ENCODE results near the gene CASP2.
"Not testable (repeated sequence)": the region's sequence is repeated elsewhere in the genome, so short reads cannot be mapped to it uniquely, and the experiment has no call there.

CASP2 gene

DNA sequence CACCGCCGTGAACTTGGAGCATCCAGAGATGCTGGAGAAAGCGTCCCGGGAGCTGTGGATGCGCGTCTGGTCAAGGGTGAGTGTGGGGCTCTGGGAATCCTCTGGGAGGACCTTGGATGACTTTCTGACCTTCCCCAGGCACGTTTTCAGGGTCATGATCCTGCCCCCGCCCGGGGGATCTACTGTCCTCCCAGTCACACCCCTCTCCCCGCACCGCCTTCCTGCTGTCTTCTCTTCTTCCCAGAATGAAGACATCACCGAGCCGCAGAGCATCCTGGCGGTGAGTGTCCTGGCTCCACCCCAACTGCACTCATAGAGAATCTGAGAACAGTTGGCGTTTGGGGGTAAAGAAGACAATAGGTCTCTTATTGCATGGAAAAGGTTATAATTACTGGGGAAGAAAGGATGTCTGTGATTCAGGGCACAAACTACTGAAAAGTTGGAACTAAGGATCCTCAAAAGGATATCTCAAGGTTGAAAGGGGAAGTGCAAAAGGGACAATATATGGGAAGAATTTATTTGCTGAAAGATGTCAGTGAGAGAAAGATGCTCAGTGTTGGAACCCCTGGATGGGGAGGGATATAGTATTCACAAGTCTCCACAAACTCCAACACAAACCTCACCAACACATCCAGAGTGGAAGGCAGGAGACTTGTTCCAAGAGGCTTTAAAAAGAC is 23.0 kb upstream of the CASP2 start:
- DNase-seq: no peak

DNA sequence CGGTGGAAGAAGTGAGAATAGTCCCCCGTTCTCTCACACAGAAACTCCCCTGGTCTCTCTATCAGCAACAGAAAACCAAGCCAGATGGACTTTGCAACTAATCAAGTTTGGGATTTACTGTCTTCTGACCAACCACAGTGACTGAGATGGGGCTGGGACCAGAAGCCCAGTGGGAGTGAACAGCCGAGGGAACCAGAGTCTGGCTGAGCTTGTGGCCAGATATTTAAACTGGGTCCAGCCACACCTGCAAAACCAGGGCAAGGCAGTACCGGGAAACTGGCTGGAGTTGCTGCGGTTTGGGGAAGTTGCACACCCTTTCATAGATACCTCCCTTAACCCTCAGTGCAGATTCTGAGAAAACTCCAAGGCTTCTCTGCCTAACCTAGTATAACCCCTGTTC is 18.9 kb upstream of the CASP2 start:
- DNase-seq: no peak

DNA sequence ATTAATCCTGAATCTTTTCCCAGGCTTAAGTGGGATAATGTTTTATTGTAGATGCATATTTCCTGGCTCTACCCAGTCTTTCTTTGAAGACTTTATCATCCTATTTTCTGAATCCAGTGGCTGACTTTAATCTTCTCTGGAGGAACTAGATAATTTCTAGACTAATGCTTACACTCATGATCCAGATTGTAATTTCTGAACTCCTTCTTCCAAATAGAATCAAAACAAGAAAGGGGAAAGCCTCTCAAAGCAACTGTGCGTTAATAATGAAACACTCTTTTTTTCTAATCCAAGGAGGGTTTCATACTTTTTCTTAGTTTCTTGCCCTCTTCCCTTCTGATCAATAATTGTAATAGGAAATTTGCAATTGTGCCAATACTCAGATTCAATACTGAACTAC is 16.9 kb upstream of the CASP2 start:
- no peak for DNase-seq

DNA sequence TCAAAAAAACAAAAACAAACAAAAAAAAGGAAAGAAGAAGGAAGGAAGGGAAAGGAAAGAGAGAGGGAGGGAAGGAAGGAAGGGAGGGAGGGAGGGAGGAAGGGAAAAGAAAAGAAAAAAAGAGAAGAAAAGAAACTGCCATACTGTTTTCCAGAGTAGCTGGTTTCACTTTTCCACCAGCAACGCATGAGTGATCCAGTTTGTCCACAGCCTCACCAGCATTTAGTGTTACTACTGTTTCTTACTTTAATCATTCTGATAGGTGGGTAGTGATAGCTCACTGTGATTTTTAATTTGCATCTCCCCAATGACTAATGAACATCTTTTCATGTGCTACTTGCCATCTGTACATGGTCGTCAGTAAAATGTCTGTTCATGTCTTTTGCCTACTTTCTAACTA is 15.3 kb upstream of the CASP2 start:
- DNase-seq: no peak

DNA sequence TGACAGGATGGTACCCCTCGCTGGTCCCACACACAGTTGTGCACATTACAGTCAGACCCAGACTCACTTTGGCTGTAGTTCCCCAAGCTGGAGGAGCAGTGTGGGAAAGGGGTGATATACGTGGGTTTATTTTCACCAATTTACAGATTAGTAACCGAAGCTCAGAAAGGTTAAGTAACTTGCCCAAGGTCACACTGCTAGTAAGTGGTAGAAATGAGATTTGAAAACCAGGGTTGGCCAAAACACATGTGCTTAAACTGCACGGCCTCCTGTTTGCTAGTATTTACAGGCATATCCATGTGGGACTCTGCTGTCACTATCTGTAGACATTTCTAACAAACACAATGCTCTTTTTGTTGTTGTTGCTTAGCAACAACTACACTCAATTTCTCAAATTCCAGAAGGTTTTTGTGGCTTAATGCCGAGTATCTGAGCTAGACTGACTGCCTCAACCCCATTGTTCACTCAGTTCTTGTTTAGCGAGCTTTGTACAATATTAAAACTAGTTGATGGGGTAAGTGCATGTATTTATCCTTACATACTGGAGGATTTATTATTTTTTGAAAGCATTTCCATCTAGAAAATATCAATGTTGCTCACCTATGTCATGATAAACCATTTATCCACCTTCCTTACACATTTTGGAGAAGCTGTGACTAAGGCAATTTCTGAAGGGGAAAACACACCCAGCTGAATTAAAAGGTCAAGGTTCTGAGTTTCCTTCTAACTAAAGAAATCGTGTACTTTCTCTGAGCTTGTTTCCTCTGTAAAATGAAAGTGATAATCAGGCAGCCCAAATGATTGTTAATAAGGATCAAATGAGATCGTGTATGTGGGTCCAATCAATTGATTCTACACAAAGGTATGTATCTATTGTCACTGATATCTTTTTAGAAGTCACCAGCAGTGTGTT is 8.7 kb upstream of the CASP2 start:
- no peak for DNase-seq

DNA sequence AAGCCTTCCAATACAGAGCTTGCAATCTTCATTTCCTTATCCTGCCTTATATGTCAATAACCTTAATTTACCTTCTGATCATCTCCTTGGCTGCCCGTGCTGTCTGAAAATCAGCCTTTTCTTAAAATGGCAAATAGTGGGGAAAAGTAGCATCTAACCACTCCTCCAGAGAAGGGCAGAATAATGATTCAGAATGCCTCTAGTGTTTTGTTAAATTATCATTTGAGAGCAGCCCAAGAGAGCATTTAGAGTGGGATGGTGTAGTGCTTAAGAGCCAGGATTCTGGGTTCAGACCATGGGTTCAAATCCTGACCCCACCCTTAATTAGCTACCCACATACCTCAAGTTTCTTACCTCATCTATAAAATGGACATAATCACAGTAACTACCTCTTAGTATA is 8.0 kb upstream of the CASP2 start:
- no peak for DNase-seq

DNA sequence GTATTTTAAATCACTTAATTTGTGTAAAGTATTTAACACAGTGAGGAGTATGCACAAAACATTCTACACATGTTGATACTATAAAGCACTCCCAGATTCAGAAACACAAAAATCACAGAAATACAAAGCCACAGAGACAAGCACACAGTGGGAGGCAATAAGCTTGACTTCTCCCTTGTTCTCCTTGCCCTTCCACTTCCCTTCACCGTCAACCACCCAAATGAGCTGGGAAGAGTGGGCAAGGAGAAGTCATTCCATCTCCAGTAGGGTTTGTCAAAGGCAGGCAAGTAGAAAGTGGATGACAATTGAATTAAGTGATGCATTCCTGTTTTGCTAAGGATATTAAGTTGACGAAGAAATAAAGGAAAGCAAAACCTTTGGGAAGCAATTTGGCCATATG is 7.6 kb upstream of the CASP2 start:
- DNase-seq: no peak

DNA sequence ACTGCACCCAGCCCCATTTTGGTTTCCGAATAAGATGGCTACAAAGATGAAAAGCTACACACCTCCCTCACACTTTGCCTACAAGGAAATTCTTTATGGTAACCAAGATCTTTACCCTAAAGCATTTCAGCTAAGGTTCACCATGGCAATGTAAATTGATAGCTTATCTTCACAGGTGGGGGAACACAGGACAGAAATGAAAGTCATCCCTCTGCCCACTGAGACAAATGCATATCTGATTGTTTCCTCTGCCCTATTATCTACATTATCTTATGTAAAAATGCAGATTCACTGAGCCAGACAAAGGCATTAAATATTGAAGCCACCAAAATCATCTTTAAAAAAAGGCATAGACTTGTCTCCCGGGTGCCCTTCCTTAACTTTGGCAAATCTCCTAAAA is 6.6 kb upstream of the CASP2 start:
- DNase-seq: no peak

DNA sequence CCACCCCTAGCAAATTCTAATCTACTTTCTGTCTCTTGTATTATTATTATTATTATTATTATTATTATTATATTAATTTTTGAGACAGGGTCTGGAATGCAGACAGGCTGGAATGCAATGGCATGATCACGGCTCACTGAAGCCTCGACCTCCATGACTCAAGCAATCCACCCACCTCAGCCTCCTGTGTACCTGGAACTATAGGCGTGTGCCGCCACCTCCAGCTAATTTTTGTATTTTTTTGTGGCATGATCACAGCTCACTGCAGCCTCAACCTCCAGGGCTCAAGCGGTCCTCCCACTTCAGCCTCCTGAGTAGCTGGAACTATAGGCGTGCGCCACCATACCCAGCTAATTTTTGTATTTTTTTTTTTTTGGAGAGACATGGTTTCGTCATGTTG is 6.0 kb upstream of the CASP2 start:
- no peak for DNase-seq

DNA sequence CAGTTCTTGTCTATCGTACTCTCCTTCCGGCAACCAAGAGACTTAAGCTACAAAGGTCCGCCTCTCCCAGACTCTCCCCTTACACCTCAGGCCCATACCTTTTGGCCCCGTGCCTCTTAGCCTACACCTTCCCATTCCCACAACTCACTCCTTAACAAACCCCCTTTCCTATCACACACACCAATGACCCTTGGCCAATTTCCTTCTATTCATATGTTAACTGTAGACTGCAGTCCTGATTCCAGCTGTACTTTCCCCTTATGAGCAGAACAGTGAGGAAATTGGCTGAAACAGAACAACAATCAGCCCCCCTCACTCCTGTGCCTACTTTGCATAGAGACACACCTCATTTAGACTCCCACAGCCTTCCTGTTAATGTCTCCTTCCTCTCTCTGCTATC is 4.8 kb upstream of the CASP2 start:
- no peak for DNase-seq

DNA sequence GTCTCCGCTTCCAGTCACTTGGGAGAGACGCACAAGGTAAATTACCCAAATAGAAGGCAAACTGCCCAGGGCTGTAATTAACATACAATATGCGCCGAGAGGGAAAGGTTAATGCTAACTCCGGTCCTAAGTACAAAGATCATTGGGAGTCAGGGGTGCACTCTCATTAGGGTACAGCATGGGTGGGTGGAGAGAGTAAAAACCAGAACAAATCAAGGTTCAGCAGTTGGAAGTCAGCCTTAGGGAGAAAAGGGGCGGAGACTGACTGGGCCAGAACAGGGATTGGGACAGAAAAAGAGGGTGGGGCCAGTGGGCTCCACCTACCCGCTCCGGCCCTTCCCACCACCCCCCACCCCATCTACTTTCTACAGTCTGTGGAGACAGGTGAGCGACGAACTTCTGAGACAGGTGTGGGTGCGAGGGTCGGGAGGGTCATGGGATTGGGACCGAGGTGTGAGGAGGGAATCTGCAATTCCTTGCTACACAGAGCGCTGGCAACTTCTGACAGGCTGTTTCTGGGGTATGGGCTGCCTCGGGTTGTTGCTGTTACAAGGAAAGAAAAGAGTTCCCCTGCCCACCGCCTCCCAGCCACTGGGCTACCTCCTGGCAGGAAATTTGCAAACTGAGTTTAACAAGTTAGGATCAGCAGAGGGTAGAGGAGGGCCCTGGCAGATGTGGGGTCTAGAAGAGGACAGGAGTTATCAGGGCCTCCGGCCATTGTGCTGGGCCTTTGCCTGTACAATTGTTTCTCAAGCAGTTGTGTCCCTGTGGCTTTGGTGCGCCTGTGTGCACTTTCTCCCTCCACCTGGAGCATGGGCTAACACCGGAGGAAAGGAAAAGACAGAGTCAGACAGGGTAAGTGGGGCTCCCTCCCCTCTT is 3.3 kb upstream of the CASP2 start, which contains the start of gene TMEM139:
Gene TMEM139, plus strand, starts transcription at position 368 of the 879 bp plus-strand sequence. CDS start 1,000 bp downstream, outside the sequence.
- DNase-seq: no peak

DNA sequence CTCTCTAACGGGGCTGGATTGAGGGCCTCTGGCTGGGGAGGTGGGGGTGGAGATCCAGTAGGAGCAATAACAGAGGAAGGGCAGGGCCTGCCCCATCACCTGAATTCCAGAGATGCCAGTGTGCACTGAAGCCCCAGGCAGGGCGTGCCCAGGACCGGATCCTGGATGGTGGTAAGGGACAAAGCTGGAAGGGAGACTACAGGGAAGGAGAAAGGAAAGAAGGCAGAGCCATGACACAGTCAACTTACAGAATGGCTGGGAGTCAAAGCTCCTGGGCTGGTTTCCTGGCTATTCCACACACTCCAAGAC is 2.7 kb upstream of the CASP2 start:
- DNase-seq: no peak

DNA sequence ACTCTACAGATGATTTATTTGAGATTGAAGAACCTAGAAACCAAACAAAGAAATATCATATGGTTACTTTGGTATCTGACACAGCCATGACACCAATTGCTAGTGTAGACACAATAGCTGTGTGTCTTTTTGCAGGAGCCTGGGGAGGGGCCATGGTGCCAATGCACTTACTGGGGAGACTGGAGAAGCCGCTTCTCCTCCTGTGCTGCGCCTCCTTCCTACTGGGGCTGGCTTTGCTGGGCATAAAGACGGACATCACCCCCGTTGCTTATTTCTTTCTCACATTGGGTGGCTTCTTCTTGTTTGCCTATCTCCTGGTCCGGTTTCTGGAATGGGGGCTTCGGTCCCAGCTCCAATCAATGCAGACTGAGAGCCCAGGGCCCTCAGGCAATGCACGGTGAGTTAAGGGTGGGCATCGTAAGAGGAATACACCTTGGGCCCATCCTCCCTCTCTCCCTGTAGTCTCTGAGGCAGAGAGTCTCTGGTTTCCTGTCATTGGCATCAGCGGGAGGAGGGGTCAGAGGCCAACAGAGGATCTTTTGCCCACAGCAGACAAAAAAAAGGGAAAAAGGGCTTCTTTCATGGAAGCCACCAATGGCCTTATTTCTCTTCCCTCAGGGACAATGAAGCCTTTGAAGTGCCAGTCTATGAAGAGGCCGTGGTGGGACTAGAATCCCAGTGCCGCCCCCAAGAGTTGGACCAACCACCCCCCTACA is 2.2 kb upstream of the CASP2 start:
- DNase-seq: no peak

DNA sequence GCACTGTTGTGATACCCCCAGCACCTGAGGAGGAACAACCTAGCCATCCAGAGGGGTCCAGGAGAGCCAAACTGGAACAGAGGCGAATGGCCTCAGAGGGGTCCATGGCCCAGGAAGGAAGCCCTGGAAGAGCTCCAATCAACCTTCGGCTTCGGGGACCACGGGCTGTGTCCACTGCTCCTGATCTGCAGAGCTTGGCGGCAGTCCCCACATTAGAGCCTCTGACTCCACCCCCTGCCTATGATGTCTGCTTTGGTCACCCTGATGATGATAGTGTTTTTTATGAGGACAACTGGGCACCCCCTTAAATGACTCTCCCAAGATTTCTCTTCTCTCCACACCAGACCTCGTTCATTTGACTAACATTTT is 1.6 kb upstream of the CASP2 start:
- no peak for DNase-seq

DNA sequence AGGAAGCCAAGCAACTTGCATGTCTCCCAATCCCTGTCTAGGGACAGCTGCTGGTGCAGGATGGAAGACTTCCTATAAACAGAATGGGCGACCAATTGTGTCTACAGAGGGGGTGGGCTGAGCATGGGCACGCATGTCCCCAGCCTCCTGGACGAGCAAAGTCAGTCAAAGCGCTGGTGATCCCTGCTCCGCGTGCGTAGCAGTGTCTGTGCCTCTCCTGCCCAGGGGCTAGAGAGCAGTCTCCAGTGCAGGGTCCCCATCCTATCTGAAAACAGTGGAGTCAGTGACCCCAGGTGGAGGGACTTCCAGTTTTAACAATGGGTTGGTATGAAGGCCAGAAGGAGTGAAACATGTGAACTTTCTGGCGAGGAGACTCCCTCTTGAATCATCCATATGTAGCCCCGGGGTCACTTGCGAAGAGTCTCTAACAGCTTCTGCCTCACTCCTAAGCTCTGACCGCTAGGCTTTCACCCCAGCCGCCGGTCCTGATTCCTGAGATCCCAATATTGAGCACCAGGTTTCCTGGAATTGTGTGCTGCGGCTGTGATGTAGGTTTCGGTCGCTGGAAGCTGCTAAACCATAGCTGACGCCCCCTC is 714 bp upstream of the CASP2 start:
- DNase-seq: no peak

DNA sequence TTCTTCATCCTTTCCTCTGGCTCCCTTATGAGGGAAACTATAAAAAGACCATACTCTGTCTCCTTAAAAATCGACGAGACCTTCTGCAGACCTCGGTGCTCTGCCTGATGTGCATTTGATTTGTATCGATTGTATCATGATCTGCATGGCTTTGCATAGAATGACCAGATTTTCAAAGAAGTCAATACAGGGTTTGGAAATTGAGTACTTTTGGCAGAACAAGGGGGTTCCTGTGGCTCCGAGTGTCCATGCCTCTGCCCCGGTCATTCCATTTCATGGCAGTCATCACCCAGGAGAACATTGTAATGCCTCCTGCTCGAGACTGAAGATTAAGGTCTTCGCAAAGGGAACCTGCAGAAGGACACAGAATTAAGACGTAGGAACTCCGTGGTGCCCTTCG is 685 bp downstream of the CASP2 start:
- DNase-seq: no peak

DNA sequence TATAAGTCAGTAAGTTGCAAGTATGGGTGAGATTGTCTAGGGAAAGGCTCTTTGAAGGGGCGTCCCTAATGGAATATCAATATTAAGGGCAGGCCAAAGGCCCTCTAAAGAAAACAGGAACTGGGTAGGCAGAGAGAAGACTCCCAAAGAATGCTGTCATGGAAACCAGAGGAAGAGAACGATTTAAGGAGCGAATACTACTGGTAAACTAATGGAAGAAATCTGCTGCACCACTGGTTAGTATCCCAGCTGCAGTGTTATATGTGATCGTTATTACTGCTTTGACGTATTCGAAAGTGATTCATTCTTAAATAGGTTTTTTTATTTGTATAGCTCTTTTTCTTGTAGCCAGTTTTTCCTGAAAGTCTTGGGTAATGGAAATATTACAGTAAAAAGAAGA is 1.3 kb downstream of the CASP2 start:
- DNase-seq: no peak

DNA sequence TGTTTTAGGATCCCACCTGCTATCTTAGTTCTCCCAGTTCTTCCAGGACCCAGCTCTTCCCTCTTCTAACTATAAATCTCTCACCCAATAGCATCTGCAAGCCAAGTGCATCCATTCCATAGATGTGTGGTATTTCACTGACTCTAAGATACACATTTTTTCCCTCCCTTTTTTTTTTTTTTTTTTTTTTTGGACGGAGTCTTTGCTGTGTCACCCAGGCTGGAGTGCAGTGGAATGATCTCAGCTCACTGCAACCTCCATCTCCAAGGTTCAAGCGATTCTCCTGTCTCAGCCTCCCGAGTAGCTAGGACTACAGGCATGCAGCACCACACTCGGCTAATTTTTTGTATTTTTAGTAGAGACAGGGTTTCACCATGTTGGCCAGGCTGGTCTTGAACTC is 1.7 kb downstream of the CASP2 start:
- DNase-seq: not testable (repeated sequence)

DNA sequence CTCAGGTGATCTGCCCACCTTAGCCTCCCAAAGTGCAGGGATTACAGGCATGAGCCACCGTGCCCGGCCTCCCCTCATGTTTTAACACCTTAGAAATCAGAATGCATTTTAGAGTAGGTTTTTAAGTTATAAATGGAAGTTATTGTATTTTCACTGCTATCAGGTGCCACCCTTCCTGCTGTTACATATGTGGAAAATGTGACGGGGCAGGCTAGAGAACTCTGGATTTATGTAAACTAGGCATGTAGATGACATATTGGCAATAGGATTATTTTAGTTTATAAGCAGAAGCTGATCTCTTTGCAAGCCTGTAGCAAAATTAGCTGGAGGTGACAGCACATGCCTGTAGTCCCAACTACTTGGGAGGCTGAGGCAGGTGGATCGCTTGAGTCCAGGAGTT is 2.1 kb downstream of the CASP2 start:
- no peak for DNase-seq

DNA sequence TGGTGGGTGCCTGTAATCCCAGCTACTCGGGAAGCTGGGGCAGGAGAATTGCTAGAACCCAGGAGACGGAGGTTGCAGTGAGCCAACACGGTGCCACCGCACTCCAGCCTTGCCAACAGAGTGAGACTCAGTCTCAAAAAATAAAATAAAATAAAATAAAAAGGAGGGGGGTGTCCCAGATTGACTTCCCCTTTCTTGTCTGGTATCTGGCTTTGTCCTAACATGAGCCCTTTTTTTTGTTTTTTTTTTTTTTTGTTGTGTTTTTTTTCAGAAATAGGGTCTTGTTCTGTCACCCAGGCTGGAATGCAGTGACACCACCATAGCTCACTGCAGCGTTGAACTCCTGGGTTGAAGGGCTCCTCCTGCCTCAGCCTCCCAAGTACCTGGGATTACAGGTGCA is 4.7 kb downstream of the CASP2 start:
- no peak for DNase-seq

DNA sequence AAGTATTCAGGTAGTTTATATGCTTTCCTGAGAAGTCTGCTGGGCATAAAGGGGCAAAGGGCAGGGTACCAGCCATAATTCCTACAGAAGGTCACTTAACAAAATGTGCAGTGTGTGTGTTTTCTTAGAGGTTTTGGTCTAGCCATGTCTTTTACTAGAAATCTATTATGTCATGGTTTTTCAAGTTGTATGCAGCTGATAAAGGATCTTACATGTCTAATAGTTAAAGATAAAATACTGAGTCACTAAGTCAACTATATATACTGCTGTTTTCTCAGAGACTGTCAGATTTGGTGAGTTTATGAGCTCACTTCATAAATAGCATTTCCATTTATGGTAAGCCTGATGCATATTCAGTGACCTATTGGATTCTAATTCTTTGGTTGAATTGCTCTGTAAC is 7.7 kb downstream of the CASP2 start:
- DNase-seq: no peak

DNA sequence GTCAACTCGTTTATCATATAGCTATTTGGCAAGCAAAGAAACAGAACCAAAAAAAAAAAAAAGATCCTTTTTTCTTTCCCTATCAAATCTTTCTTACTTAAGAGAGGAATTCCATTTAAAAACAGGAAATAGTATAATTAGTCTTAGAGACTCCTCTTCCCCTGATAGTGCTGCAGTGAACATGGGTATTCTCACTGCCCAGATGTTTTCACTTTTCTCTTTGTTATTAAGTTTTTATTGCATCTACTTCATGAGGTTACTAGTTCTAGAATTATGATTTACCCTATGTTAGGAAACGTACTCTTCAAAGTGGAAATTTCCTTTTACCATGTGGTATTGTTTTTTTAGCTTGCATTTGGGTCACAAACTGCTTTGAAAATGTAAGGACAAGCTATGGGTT is 8.5 kb downstream of the CASP2 start:
- no peak for DNase-seq

DNA sequence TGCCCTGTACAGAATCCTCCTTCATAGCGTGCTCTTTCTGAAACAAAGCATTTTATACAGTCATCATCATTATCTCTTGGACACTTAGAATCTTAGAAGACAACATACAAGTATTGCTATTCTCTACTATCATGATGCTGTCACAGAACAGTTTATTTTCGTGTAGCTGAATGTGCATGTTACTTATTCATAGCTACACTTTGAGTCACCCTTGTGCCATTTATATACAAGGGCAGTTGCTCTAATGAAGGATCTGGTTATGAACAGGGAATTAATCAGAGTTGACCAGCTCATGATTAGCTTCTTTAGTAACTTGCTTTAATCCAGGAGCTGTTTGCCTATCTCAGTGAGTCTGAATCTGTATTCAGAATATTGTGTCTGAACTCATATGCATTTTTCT is 11.2 kb downstream of the CASP2 start:
- DNase-seq: no peak

All from NCI-H2081 treated with DMSO at 0.1 percent for 48 hours (cell line).